ENCODE measurements around the gene TOR4A. TPM values are rescaled to one million over a fixed set of nuclear protein-coding genes. Genes with fewer than 3 reads are reported as not detected.

The TOR4A gene
- polyA plus RNA-seq, 4 donors = 3.4 to 21.5 (median 15.4) TPM

GRCh38 chr9:137294091-137294680 is 16.7 kb downstream of the TOR4A start:
- peaks cover 0 to 6% (median 0%) of the 10 kb centered on the region in 3 donors for H3K27me3 ChIP-seq (ENCODE audit: control insufficient read depth in 3 of 3, insufficient read depth in 3 of 3, low read length in 3 of 3)
- peaks cover 0 to 29% (median 0%) of the 10 kb centered on the region in 3 donors for H3K36me3 ChIP-seq (ENCODE audit: control insufficient read depth in 3 of 3, insufficient read depth in 2 of 3, low read depth in 1 of 3, low read length in 3 of 3)
- DNase-seq = peak in 1 of 2 donors; percentile 94
- H3K27ac ChIP-seq (ENCODE audit: low read depth in 1 of 3, low read length in 2 of 3) = peak overlapping the region; percentile 81 to 94 (median 91)
- peak overlapping the region in 1 of 3 donors; percentile 17 for H3K4me3 ChIP-seq (ENCODE audit: low read depth in 1 of 3, low read length in 3 of 3)
- WGBS, 3 donors = 11 to 30% (median 19%) methylated on average over 11 of the region's 11 CpGs
- peaks cover 0 to 49% (median 0%) of the 10 kb centered on the region in 3 donors for H3K4me1 ChIP-seq (ENCODE audit: control insufficient read depth in 3 of 3, insufficient read depth in 2 of 3, low read depth in 1 of 3, low read length in 2 of 3)
- peaks cover 0 to 12% of the 10 kb centered on the region in 2 donors for H3K9me3 ChIP-seq (ENCODE audit: control insufficient read depth in 2 of 2, insufficient read depth in 1 of 2, low read depth in 1 of 2, low read length in 1 of 2)
- FAIRE-seq = no peak

DNA sequence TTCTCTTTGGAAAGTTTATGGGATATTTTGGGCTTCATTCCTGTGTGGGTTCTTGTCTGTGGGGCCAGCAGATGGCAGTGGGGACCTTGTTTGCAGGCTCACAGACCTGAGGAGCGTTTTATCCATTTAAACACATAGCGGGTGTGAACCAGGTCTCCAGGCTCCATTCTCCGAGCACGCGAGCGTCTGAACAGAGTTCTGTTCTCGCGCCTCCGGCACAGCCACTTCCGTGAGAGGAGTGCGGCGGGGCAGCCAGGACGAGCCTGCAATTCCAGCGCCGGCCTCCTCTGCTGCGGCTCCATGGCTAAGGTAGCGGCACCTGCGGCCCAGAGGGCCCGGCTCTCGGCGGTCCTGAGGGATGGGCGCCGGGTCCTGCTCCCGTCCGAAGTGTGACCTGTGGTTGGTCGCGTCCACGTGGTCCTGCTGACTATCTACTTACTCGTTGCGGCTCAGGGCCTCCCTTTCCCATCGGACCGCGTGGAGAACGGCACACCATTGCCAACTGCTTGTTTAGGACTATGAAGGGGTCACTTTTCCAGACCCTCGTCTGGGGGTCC is 17.2 kb downstream of the TOR4A start:
- H3K27ac ChIP-seq (ENCODE audit: low read depth in 1 of 3, low read length in 2 of 3) = peak overlapping the region; percentile 81 to 94 (median 91)
- DNase-seq = no peak
- FAIRE-seq = no peak
- H3K4me1 ChIP-seq (ENCODE audit: control insufficient read depth in 3 of 3, insufficient read depth in 2 of 3, low read depth in 1 of 3, low read length in 2 of 3) = peaks cover 0 to 50% (median 0%) of the 10 kb centered on the region in 3 donors
- WGBS, 3 donors = 37 to 71% (median 56%) methylated on average over 35 of the region's 35 CpGs
- H3K27me3 ChIP-seq (ENCODE audit: control insufficient read depth in 3 of 3, insufficient read depth in 3 of 3, low read length in 3 of 3) = peaks cover 0 to 6% (median 0%) of the 10 kb centered on the region in 3 donors
- peaks cover 0 to 12% of the 10 kb centered on the region in 2 donors for H3K9me3 ChIP-seq (ENCODE audit: control insufficient read depth in 2 of 2, insufficient read depth in 1 of 2, low read depth in 1 of 2, low read length in 1 of 2)
- H3K36me3 ChIP-seq (ENCODE audit: control insufficient read depth in 3 of 3, insufficient read depth in 2 of 3, low read depth in 1 of 3, low read length in 3 of 3) = peaks cover 0 to 33% (median 0%) of the 10 kb centered on the region in 3 donors
- H3K4me3 ChIP-seq (ENCODE audit: low read depth in 1 of 3, low read length in 3 of 3) = peak overlapping the region in 1 of 3 donors; percentile 86

DNA sequence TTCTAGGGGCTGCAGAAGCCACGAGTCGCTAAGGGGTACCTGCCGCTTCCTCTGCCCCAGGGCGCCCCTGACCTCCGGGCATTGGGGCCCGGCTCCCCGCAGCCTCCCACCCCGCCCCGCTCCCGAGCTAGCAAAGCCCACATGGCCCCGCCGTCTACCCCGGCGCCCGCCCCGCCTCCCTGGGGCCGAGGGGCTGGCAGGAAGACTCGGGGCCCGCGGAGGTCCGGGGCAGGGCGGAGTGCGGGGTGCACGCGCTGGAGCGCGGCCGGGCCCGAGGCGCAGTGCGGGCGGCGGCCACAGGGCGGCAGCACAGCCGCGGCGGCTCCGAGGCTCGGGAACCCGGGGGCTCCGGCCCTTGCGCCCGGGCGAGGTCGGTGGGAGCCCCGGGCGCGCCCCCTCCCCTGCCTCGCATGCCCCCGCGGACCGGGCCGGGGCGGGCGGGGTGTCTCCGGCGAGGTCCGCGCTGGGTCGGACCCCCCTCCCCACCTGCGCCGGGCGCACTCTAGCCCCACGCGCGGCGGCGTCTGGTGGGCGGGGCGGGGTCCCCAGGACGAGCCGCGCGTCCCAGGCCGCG is 17.8 kb downstream of the TOR4A start:
- Histone ChIP-seq H3K4me3 (ENCODE audit: low read depth in 1 of 3, low read length in 3 of 3) (peak overlapping the region in 2 of 3 donors; percentile 71 to 86), H3K27ac (ENCODE audit: low read depth in 1 of 3, low read length in 2 of 3) (peak overlapping the region; percentile 91 to 97 (median 94)), H3K4me1 (ENCODE audit: control insufficient read depth in 3 of 3, insufficient read depth in 2 of 3, low read depth in 1 of 3, low read length in 2 of 3) (peaks cover 0 to 50% (median 0%) of the 10 kb centered on the region in 3 donors), H3K27me3 (ENCODE audit: control insufficient read depth in 3 of 3, insufficient read depth in 3 of 3, low read length in 3 of 3) (peaks cover 0 to 6% (median 0%) of the 10 kb centered on the region in 3 donors), H3K36me3 (ENCODE audit: control insufficient read depth in 3 of 3, insufficient read depth in 2 of 3, low read depth in 1 of 3, low read length in 3 of 3) (peaks cover 0 to 37% (median 0%) of the 10 kb centered on the region in 3 donors), H3K9me3 (ENCODE audit: control insufficient read depth in 2 of 2, insufficient read depth in 1 of 2, low read depth in 1 of 2, low read length in 1 of 2) (peaks cover 0 to 12% of the 10 kb centered on the region in 2 donors)
- 1 to 9% (median 2%) methylated on average over 14 to 76 of the region's 76 CpGs for WGBS, 3 donors
- DNase-seq (peak; percentile 53 to 92), FAIRE-seq (no peak)

GRCh38 chr9:137295849-137296669 is 18.5 kb downstream of the TOR4A start:
- peak overlapping the region; percentile 55 to 86 (median 71) for H3K4me3 ChIP-seq (ENCODE audit: low read depth in 1 of 3, low read length in 3 of 3)
- H3K27ac ChIP-seq (ENCODE audit: low read depth in 1 of 3, low read length in 2 of 3) = peak overlapping the region; percentile 87 to 98 (median 90)
- H3K9me3 ChIP-seq (ENCODE audit: control insufficient read depth in 2 of 2, insufficient read depth in 1 of 2, low read depth in 1 of 2, low read length in 1 of 2) = peaks cover 0 to 12% of the 10 kb centered on the region in 2 donors
- 2 to 11% (median 7%) methylated on average over 41 to 78 of the region's 78 CpGs for WGBS, 3 donors
- peaks cover 0 to 6% (median 0%) of the 10 kb centered on the region in 3 donors for H3K27me3 ChIP-seq (ENCODE audit: control insufficient read depth in 3 of 3, insufficient read depth in 3 of 3, low read length in 3 of 3)
- DNase-seq = peak; percentile 42 to 43
- no peak for FAIRE-seq
- H3K4me1 ChIP-seq (ENCODE audit: control insufficient read depth in 3 of 3, insufficient read depth in 2 of 3, low read depth in 1 of 3, low read length in 2 of 3) = peaks cover 0 to 50% (median 0%) of the 10 kb centered on the region in 3 donors
- H3K36me3 ChIP-seq (ENCODE audit: control insufficient read depth in 3 of 3, insufficient read depth in 2 of 3, low read depth in 1 of 3, low read length in 3 of 3) = peaks cover 0 to 37% (median 0%) of the 10 kb centered on the region in 3 donors

DNA sequence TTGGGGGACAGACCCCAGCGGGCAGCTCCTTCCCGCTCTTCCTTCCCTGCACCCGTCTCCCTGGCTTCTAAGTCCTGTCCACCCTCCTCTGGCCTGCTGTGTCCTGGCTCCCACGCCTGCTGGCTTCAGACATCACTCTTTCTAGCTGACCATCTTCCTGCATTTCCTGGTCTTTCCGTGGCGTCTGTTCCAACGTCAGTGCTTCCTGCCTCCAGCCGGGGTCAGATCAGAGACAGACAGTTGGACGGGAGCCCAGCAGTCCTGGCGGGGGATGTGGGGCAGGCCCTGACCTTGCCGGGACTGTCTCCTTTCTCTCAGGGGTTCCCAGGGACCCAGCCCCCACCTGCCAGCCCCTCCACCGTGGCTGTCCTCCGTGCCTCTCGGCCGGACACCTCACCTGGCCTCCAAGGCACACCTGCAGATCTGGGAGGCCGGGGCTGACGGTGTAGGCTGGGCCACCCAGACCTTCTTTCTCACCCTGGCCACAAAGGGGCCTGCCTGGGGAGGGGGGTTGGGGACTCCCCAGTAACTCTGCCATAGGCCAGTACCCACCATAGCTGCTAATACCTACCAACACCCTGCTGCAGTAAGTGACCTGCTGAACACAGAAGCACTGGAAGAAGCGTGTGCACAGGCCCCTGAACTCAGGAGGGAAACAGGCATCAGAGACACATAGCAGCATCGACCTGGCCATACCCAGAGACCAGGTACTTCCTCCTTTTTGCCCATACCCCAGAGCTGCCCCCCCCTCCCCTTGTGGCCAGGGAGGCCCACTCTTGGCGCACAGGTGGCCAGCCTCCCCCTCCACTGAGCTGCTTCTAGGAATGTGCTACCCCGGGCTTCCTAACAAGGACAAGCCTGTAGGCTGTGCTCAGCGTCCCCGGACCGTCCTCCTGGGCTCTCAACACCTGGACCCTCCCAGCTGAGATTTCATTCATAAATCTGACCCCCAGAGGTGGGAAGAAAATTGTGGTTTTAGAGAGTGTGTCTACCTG is 19.4 kb downstream of the TOR4A start:
- Histone ChIP-seq H3K27me3 (ENCODE audit: control insufficient read depth in 3 of 3, insufficient read depth in 3 of 3, low read length in 3 of 3) (peaks cover 0 to 6% (median 0%) of the 10 kb centered on the region in 3 donors), H3K27ac (ENCODE audit: low read depth in 1 of 3, low read length in 2 of 3) (peak overlapping the region; percentile 87 to 98 (median 90)), H3K4me3 (ENCODE audit: low read depth in 1 of 3, low read length in 3 of 3) (peak overlapping the region; percentile 55 to 86 (median 71)), H3K9me3 (ENCODE audit: control insufficient read depth in 2 of 2, insufficient read depth in 1 of 2, low read depth in 1 of 2, low read length in 1 of 2) (peaks cover 0 to 12% of the 10 kb centered on the region in 2 donors), H3K4me1 (ENCODE audit: control insufficient read depth in 3 of 3, insufficient read depth in 2 of 3, low read depth in 1 of 3, low read length in 2 of 3) (peaks cover 0 to 50% (median 0%) of the 10 kb centered on the region in 3 donors), H3K36me3 (ENCODE audit: control insufficient read depth in 3 of 3, insufficient read depth in 2 of 3, low read depth in 1 of 3, low read length in 3 of 3) (peaks cover 0 to 37% (median 0%) of the 10 kb centered on the region in 3 donors)
- DNase-seq = peak; percentile 52 to 80
- 16 to 38% (median 19%) methylated on average over 23 to 24 of the region's 24 CpGs for WGBS, 3 donors
- no peak for FAIRE-seq

DNA sequence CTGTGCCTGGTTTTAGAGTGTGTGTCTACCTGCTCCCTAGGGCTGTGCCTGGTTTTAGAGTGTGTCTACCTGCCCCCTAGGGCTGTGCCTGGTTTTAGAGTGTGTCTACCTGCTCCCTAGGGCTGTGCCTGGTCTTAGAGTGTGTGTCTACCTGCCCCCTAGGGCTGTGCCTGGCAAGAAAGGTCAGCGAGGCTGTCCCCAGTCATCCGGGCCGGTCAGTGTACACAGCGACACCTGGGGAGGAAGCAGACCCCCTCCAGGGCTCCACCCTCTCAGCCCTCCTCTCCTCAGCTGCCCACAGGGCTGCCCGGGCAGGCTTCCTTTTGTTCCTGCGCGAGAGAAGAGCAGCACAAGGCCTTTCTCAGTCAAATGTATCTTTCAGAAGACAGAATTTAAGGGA is 20.4 kb downstream of the TOR4A start:
- WGBS, 3 donors = 10 to 52% (median 31%) methylated on average over 6 to 7 of the region's 7 CpGs
- FAIRE-seq (no peak), DNase-seq (no peak)
- Histone ChIP-seq H3K36me3 (ENCODE audit: control insufficient read depth in 3 of 3, insufficient read depth in 2 of 3, low read depth in 1 of 3, low read length in 3 of 3) (peaks cover 0 to 37% (median 0%) of the 10 kb centered on the region in 3 donors), H3K27ac (ENCODE audit: low read depth in 1 of 3, low read length in 2 of 3) (peak overlapping the region; percentile 69 to 90 (median 87)), H3K9me3 (ENCODE audit: control insufficient read depth in 2 of 2, insufficient read depth in 1 of 2, low read depth in 1 of 2, low read length in 1 of 2) (peaks cover 0 to 10% of the 10 kb centered on the region in 2 donors), H3K4me1 (ENCODE audit: control insufficient read depth in 3 of 3, insufficient read depth in 2 of 3, low read depth in 1 of 3, low read length in 2 of 3) (peaks cover 0 to 51% (median 0%) of the 10 kb centered on the region in 3 donors), H3K4me3 (ENCODE audit: low read depth in 1 of 3, low read length in 3 of 3) (peak overlapping the region in 1 of 3 donors; percentile 84), H3K27me3 (ENCODE audit: control insufficient read depth in 3 of 3, insufficient read depth in 3 of 3, low read length in 3 of 3) (peaks cover 0 to 6% (median 0%) of the 10 kb centered on the region in 3 donors)

Measured in small intestine (tissue), 7 donors.